Measurements from ENCODE around the gene CXCL5.
"Not testable (repeated sequence)": the region's sequence is repeated elsewhere in the genome, so short reads cannot be mapped to it uniquely, and the experiment has no call there.

Gene CXCL5

DNA sequence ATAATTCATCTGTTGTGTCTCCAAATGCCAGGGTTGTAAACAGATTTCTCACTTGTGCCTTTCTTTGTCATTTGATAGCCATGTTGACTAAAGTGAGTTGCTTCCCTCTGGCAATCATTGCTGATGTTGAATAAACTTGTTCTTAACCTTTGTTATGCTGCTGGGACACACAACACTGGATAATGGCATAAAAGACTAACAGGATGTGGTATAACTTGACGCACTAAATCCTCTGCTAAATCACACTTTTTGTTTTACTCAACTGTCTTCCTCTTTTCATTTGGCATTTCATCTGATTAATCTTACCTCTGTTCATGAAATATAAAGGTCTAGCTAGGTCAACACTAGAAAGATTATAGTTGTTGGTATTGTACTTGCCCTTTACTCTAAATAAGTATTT lies 17.6 kb upstream of the CXCL5 start:
- no peak for DNase-seq (ENCODE audit: insufficient read length, low spot score)
- FAIRE-seq, result no peak

GRCh38 chr4:74015126-74015780 lies 16.8 kb upstream of the CXCL5 start:
- no peak for FAIRE-seq

DNA sequence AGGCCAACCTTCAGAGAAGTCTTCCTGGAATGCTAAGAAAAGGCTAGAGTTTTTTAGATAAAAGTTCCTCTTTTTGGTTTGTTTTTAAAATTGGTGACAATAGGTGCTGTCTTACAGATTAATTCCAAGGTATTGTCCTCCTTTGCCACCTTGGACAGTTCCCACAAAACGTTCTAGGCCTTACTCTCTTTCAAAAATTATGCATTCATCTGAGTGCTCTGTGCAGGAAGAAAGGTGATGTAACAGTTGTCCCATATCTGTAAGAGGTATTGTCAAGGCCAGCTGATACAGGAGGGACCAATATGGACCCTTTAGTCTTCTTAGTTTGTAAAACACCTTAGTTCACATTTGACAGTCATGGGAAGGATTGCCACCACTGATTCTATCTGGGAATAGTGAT lies 15.9 kb upstream of the CXCL5 start:
- FAIRE-seq, result no peak
- no peak for DNase-seq (ENCODE audit: insufficient read length, low spot score)

More at GRCh38 chr4:74015126-74015780, 16.8 kb upstream of the CXCL5 start:
- DNase-seq (ENCODE audit: insufficient read length, low spot score), result no peak

GRCh38 chr4:74013264-74013663 lies 14.8 kb upstream of the CXCL5 start:
- DNase-seq (ENCODE audit: insufficient read length, low spot score) (no peak), FAIRE-seq (no peak)

GRCh38 chr4:74012130-74012529 lies 13.7 kb upstream of the CXCL5 start:
- no peak for FAIRE-seq
- no peak for DNase-seq (ENCODE audit: insufficient read length, low spot score)

DNA sequence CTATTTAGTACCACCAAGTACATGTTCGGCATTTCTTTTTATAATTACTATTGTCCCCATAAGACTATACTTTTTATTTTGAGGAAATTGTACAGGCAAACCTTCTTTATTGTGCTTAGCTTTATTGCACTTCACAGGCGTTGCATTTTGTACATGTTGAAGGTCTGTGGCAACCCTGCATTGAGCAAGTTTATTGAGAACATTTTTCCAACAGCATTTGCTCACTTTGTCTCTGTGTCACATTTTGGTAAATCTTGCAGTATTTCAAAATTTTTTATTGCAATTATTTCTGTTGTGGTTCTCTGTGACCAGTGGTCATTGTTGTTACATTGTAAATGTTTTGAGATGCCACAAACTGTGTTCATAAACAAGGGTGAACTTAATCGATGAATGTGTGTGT lies 10.8 kb upstream of the CXCL5 start:
- FAIRE-seq (no peak), DNase-seq (ENCODE audit: insufficient read length, low spot score) (no peak)

DNA sequence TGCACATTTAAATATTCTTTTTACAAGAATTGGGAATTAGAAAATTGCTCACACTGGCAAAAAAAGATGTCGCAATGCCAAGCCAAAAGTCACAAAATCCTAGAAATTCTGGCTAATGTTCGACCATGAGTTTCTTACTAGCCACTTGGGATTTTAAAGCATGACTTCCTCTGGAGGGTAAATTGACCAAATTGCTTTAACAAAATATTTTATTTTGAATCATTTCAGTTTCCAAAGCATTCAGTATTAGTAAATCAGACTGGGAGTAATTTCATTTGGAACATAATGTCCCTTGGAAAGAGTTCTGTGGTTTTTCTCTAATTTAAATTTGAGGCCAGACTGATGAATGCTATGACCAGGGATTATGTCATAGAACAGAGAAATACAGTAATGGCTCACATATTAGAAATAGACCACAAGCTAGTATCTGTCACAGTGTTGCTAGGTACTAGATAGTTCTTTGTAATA lies 7.6 kb upstream of the CXCL5 start:
- DNase-seq (ENCODE audit: insufficient read length, low spot score) (no peak), FAIRE-seq (no peak)

DNA sequence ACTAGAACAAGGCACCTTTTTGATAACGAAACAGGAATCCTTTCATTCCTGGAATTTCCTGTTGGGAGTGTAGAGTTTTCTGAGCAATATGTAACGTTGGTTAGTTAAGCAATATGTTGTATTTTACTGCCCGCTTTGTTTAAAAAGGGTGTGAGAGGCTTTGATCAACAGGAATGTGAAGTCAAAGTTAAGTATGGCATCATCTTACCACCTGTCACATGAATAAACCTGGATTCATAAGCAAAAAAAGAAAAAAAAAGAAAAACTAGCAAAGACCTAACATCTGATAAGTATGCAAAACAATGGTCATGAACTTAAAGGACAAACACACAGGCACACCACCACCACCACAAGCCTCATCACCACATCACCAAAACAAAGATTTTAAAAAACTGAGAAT lies 7.1 kb upstream of the CXCL5 start:
- DNase-seq (ENCODE audit: insufficient read length, low spot score) (no peak), FAIRE-seq (no peak)

- no peak for FAIRE-seq
- no peak for DNase-seq (ENCODE audit: insufficient read length, low spot score)
Observed at GRCh38 chr4:74004668-74005067, 6.2 kb upstream of the CXCL5 start.

GRCh38 chr4:74000301-74000700 lies 1.8 kb upstream of the CXCL5 start:
- FAIRE-seq, result no peak

GRCh38 chr4:73992050-73992449 lies 6.4 kb downstream of the CXCL5 start:
- DNase-seq (ENCODE audit: insufficient read length, low spot score), result no peak
- no peak for FAIRE-seq

More at GRCh38 chr4:74000301-74000700, 1.8 kb upstream of the CXCL5 start:
- no peak for DNase-seq (ENCODE audit: insufficient read length, low spot score)

DNA sequence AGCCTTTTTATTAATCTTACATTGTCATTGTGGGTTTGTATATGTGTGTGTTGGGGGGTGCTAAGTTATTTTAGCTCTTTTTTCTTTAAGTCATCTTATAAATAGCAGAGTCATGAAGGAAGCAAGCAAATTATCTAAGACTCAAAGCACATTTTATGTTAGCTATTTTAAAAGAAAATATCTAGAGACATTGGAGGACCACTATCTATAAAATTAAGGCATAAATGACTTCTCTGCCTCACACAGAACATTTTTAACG lies 6.8 kb downstream of the CXCL5 start:
- FAIRE-seq (no peak), DNase-seq (ENCODE audit: insufficient read length, low spot score) (no peak)

- FAIRE-seq (no peak), DNase-seq (ENCODE audit: insufficient read length, low spot score) (no peak)
Observed at GRCh38 chr4:73990988-73991741, 7.3 kb downstream of the CXCL5 start.

GRCh38 chr4:73989928-73990327 lies 8.5 kb downstream of the CXCL5 start:
- FAIRE-seq (no peak), DNase-seq (ENCODE audit: insufficient read length, low spot score) (no peak)

DNA sequence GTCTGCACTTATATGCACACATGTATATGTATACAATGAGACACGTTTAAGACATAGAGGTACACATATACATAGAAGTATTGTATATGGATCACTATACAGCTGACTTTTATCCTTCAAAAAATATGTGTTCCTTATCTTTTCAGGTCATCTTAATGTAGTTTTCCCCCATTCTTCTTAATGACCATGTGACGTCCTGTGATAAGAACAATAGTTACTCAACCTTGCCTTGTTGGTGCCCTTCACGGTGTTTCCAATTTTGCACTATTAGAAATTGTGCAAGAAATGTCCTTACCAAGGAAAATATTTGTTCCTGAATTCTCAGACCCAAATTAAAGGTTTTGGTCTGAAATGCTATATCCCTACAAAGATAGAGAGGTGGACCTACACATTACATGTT lies 9.4 kb downstream of the CXCL5 start:
- DNase-seq (ENCODE audit: insufficient read length, low spot score), result no peak
- FAIRE-seq, result no peak

DNA sequence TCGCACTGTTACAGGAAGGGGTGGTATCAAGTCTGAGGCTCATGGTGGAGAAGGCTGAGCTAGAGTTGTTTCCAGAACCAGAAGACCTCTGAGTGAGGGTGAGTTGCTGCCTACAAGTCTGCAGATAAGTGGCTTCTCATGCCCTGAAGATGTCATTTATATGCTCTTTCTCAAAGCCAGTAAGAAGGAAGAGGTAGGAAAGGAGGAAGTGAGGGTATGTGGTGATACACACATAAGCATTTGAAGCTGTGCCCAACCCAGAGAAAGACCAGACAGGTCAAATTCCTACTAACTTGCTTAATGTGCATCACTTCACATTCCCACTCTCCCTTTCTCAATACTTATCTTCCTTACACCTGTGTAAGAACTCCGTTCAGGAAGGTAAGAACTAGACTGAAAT lies 10.4 kb downstream of the CXCL5 start, which contains the start of gene PPBP:
Gene PPBP (minus strand): TSS at position 130 of the 400 bp plus-strand sequence. CDS start 87 bp downstream, at position 43.
- no peak for DNase-seq (ENCODE audit: insufficient read length, low spot score)
- FAIRE-seq, result no peak

DNA sequence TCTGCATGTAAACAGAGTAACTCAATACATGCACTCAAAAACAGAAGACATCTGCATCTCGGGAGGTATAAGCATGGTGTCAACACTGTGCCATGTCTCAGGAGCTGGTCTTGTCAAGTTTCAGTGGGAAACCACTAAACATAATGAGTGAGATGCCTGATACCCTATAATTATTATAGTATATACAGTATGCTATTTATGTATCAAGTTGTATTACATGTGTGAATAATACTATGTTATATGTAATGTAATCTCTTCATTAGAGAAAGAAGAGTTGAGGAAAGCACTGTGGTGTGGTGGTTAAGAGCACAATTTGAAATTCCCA lies 13.0 kb downstream of the CXCL5 start:
- DNase-seq (ENCODE audit: insufficient read length, low spot score), result no peak

DNA sequence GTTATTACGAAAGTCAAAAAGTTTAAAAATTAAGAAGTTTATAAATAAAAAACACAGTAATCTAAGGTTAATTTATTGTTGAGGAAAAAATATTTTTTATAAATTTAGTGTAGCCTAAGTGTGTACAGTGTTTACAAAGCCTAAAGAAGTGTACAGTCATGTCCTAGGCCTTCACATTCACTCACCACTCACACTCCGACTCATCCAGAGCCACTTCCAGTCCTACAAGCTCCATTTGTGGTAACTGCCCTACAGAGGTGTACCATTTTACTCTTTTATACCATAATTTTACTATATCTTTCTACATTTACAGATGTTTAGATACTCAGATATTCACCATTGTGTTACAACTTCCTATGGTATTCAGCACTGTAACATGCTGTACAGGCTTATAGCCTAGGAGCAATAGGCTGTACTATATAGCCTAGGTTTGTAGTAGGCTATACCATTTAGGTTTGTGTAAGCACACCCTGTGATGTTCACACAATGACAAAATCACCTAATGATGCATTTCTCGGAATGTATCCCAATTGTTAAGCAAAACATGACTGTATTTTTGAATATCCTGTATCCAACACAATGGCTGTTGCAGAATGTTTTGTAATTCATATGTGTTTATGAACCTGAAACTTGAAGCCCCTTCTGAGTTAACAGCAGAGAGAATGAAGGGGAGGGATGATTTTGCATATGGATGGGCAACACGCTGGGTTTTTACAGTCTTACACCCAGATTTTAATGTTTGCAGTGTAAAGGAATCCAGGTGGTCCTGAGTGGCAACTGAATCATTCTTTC lies 13.5 kb downstream of the CXCL5 start:
- DNase-seq (ENCODE audit: insufficient read length, low spot score) (no peak), FAIRE-seq (no peak)

More for the DNA sequence above, 13.0 kb downstream of the CXCL5 start:
- no peak for FAIRE-seq

DNA sequence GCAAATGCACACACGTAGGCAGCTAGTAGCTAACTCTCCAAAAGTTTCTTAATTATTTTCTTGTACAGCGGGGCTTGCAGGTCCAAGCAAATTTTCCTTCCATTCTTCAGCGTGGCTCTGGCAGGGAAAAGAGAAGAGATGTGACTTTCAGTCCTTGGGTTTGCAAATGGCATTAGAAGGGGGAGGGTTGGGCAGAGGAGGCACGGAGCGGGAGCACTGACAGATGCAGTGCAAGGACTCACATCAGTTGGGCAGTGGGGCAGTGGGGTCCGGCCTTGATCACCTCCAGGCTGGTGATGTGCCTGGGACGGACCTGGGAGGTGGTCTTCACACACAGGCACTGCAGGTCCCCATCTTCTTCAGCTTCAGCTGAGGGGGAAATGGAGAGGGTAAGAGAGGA lies 17.3 kb downstream of the CXCL5 start:
- not testable (repeated sequence) for FAIRE-seq; DNase-seq (ENCODE audit: insufficient read length, low spot score)

GRCh38 chr4:73979407-73979957 lies 19.0 kb downstream of the CXCL5 start:
- no peak for FAIRE-seq

GRCh38 chr4:73978886-73979285 lies 19.6 kb downstream of the CXCL5 start:
- no peak for FAIRE-seq
- DNase-seq (ENCODE audit: insufficient read length, low spot score), result no peak

More at GRCh38 chr4:73979407-73979957, 19.0 kb downstream of the CXCL5 start:
- no peak for DNase-seq (ENCODE audit: insufficient read length, low spot score)
